ENCODE measurements around the gene PPWD1. TPM values are rescaled to one million over a fixed set of nuclear protein-coding genes. Genes with fewer than 3 reads are reported as not detected.

Gene PPWD1
- total RNA-seq = 10 to 100 TPM; 14.1 to 18.8 (median 16.6) TPM

GRCh38 chr5:65562731-65563701 lies at the start of gene PPWD1, which contains the start of gene CENPK:
TSS of gene PPWD1 (plus strand) at chr5:65563296. CDS start at chr5:65563311, 15 bp downstream.
TSS of gene CENPK (minus strand) at chr5:65563168. CDS start at chr5:65554907, 8,261 bp downstream.
- intact Hi-C loops (cut with DNase I; ENCODE audit: low total_unique reads) = loop anchor here (1.0 to 2.0 kb wide), 4 partner anchors 61 to 794 kb away; partner anchors contain the start of genes CWC27, SREK1IP1 and TRIM23
- DNase-seq = peak; percentile 90 to 91
- peaks cover 0 to 3% of the 10 kb centered on the region in 2 donors for H3K36me3 ChIP-seq
- H3K4me3 ChIP-seq = peak within 1 kb of the TSS; percentile 65 to 90 (median 80)
- no peaks in the 10 kb centered on the region for H3K27me3 ChIP-seq
- peak within 1 kb of the TSS; percentile 76 to 85 (median 82) for H3K27ac ChIP-seq
- H3K9me3 ChIP-seq = no peaks in the 10 kb centered on the region
- ATAC-seq = peak; percentile 100
- in situ Hi-C loops (cut with MboI; ENCODE audit: low sequenced_read_pairs in 4 of 4) = no loop called here
- TF ChIP-seq POLR2A (IDR thresholded peaks at IDR 0.05) (peak; percentile 62 to 63), CTCF (IDR thresholded peaks at IDR 0.05 in 4 of 5, conservative IDR thresholded peaks at IDR 0.05 in 1 of 5) (no peak)
- peaks cover 22 to 24% of the 10 kb centered on the region in 2 donors for H3K4me1 ChIP-seq

- TF ChIP-seq POLR2A (IDR thresholded peaks at IDR 0.05) (no peak), CTCF (IDR thresholded peaks at IDR 0.05 in 4 of 5, conservative IDR thresholded peaks at IDR 0.05 in 1 of 5) (no peak)
- H3K27me3 ChIP-seq = no peaks in the 10 kb centered on the region
- H3K4me3 ChIP-seq = no peak overlapping the region
These were observed 37.4 kb upstream of the PPWD1 start for GRCh38 chr5:65525726-65526125.

DNA sequence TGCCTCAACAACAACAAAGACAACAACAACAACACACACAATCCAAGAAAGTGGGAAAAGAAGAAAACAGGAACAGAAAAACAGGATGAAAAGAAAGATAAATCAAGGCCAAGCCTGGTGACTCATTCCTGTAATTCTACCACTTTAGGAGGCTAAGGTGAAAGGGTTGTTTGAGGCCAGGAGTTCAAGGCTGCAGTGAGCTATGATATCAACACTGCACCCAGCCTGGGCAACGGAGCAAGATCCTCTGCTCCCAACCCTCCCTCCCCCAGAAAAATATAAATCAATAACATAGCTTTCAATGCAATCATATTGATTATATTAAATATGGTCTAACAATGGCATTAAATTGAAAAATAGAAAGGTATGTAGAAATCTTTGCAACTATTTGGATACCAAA lies 32.2 kb upstream of the PPWD1 start:
- in situ Hi-C loops (cut with MboI; ENCODE audit: low sequenced_read_pairs in 4 of 4) = no loop called here
- intact Hi-C loops (cut with DNase I; ENCODE audit: low total_unique reads) = no loop called here
- no peak for ATAC-seq
- Histone ChIP-seq H3K9me3 (peaks cover 0 to 3% (median 0%) of the 10 kb centered on the region in 3 donors), H3K4me3 (no peak overlapping the region), H3K36me3 (no peaks in the 10 kb centered on the region), H3K27me3 (no peaks in the 10 kb centered on the region), H3K4me1 (no peaks in the 10 kb centered on the region), H3K27ac (no peak overlapping the region)
- no peak for DNase-seq
- TF ChIP-seq POLR2A (IDR thresholded peaks at IDR 0.05) (no peak), CTCF (IDR thresholded peaks at IDR 0.05 in 4 of 5, conservative IDR thresholded peaks at IDR 0.05 in 1 of 5) (no peak)

More at GRCh38 chr5:65525726-65526125, 37.4 kb upstream of the PPWD1 start:
- in situ Hi-C loops (cut with MboI; ENCODE audit: low sequenced_read_pairs in 4 of 4) = no loop called here
- Histone ChIP-seq H3K36me3 (no peaks in the 10 kb centered on the region), H3K4me1 (no peaks in the 10 kb centered on the region), H3K27ac (no peak overlapping the region), H3K9me3 (no peaks in the 10 kb centered on the region)
- ATAC-seq (no peak), DNase-seq (no peak)
- intact Hi-C loops (cut with DNase I; ENCODE audit: low total_unique reads) = no loop called here

- in situ Hi-C loops (cut with MboI; ENCODE audit: low sequenced_read_pairs in 4 of 4) = no loop called here
- Histone ChIP-seq H3K27ac (no peak overlapping the region), H3K27me3 (no peaks in the 10 kb centered on the region), H3K9me3 (peaks cover 0 to 3% (median 0%) of the 10 kb centered on the region in 3 donors), H3K4me1 (no peaks in the 10 kb centered on the region), H3K4me3 (no peak overlapping the region), H3K36me3 (no peaks in the 10 kb centered on the region)
- DNase-seq = no peak
- no peak for ATAC-seq
- intact Hi-C loops (cut with DNase I; ENCODE audit: low total_unique reads) = no loop called here
- TF ChIP-seq CTCF (IDR thresholded peaks at IDR 0.05 in 4 of 5, conservative IDR thresholded peaks at IDR 0.05 in 1 of 5) (no peak), POLR2A (IDR thresholded peaks at IDR 0.05) (no peak)
These were observed 27.5 kb upstream of the PPWD1 start for GRCh38 chr5:65535529-65535987.

Data from gastrocnemius medialis (tissue), 4 donors.